Heart left ventricle (tissue), 16 donors: Measurements from ENCODE around the gene TECR. TPM values are rescaled to one million over a fixed set of nuclear protein-coding genes. Genes with fewer than 3 reads are reported as not detected.
A peak's percentile ranks its signal among the peaks of the same experiment; 100 is the strongest.
"Not testable (repeated sequence)": the region's sequence is repeated elsewhere in the genome, so short reads cannot be mapped to it uniquely, and the experiment has no call there.

Experiments used
- ATAC-seq, 4 donors: fragments of 200-7000 bp; cut with Tn5 transposase; one replicate each; pipeline ENCODE4 v1.9.1; 2020 to 2022; ENCODE audit warnings: moderate library complexity in 4 of 4, mild to moderate bottlenecking in 3 of 4, moderate number of reproducible peaks in 1 of 4
- DNase-seq, 5 donors: peaks; one replicate each; pipeline ENCODE4 v3.0.0-alpha.2; 2020
- H3K27ac ChIP-seq, 12 donors: fragments of 200-600 bp; sonication (generic) in 4 of 12; one replicate each; pipeline versions ENCODE4 v1.5.0 to v1.8.0; 2016 to 2022; ENCODE audit warnings: mild to moderate bottlenecking in 2 of 12
- H3K27me3 ChIP-seq, 9 donors: fragments of 200-600 bp; sonication (generic) in 2 of 9; one replicate each; pipeline versions ENCODE4 v1.5.1 to v1.8.0; 2016 to 2022; ENCODE audit warnings: mild to moderate bottlenecking in 3 of 9
- H3K36me3 ChIP-seq, 9 donors: fragments of 200-600 bp; sonication (generic) in 2 of 9; one replicate each; pipeline versions ENCODE4 v1.5.0 to v1.8.0; 2018 to 2022; ENCODE audit warnings: mild to moderate bottlenecking in 2 of 9
- H3K4me1 ChIP-seq, 12 donors: fragments of 200-600 bp; sonication (generic) in 4 of 12; one replicate each; pipeline versions ENCODE4 v1.5.0 to v1.8.0; 2016 to 2022; ENCODE audit warnings: mild to moderate bottlenecking in 3 of 12
- H3K4me3 ChIP-seq, 12 donors: fragments of 200-600 bp; sonication (generic) in 4 of 12; one replicate each; pipeline versions ENCODE4 v1.5.0 to v1.8.0; 2017 to 2022; ENCODE audit warnings: mild to moderate bottlenecking in 9 of 12, moderate library complexity in 4 of 12
- H3K9me3 ChIP-seq, 12 donors: fragments of 200-600 bp; sonication (generic) in 4 of 12; one replicate each; pipeline versions ENCODE4 v1.5.0 to v1.8.0; 2016 to 2022; ENCODE audit warnings: mild to moderate bottlenecking in 1 of 12
- POLR2A ChIP-seq, 2 donors: fragments of 450-650 bp; IDR thresholded peaks; one replicate each; pipeline ENCODE4 v1.6.1; 2017; ENCODE audit warnings: antibody characterized with exemption in 2 of 2, mild to moderate bottlenecking in 2 of 2, moderate library complexity in 2 of 2
- WGBS, 4 donors: extraction: QIAGEN DNeasy Blood & Tissue Kit in 2 of 4; methylation state at CpG; one replicate each; pipeline versions ENCODE4 v1.1.5 to v1.1.7; 2013 to 2018; 5-methylcytosine and 5-hydroxymethylcytosine counted together
- intact Hi-C, 10 donors: fragments of 100-400 bp; cut with DNase I; formaldehyde crosslinking; loops; one replicate each; pipeline versions ENCODE4 v1.11.1 to v1.14.2; 2022
- polyA plus RNA-seq, 2 donors: library from polyadenylated mRNA; stranded (reverse); fragments of 200-250 nt; gene quantifications; one replicate each; pipeline ENCODE4 v1.2.3, GENCODE V29; 2013
- total RNA-seq, 9 donors: library from RNA; depleted of rRNA in 2 of 9; stranded (reverse); fragments of >200 nt in 2 of 9; fragmentation: NEBNext Ultra II Directional in 3 of 9; extraction: Animal tissue kit (Norgen Biotek cat#: 25700) in 3 of 9; gene quantifications; one replicate each; pipeline versions ENCODE4 v1.1.0 to v1.2.4, GENCODE V29; 2016 to 2023
- TF ChIP-seq, protein P1 (sequence below), 12 donors: fragments of 200-600 bp; sonication (generic) in 4 of 12; IDR thresholded peaks; one replicate each; pipeline versions ENCODE4 v1.5.0 to v1.8.0; 2018 to 2022; ENCODE audit warnings: antibody characterized with exemption in 12 of 12, mild to moderate bottlenecking in 5 of 12
- donor health status: ischemic (EF 13 %, LVEDD 7.1; RV severe dilation, severe dysfunction).
- donor health status: healthy with polysubstance abuse.
- donor health status: DM: no; HTN: yes; CAD: no.
- donor health status: DM: no; HTN: no; CAD: no.
- donor health status: ischemic (EF 25% LVEDD 6.9; RV normal size, moderate dysfunction).
- donor health status: ischemic (EF 25% LVEDD 5.7; RV mildly dilated, moderate dysfunction).
- donor health status: healthy.
- donor health status: DM: yes; HTN: yes; CAD: no.
- donor health status: ischemic (EF 35%, LVEDD 5.7; RV mildly dilated, moderate dysfunction).
- donor health status: nonischemic (EF 11% LVEDD 7.7; RV severe dilation, severe dysfunction).
- donor health status: DM: yes; HTN: yes; CAD: no.
- donor health status: PGD.
- donor health status: ischemic (EF 29% LVEDD 5.4; RV normal size, mild dysfunction).
- donor health status: nonischemic (EF 23%, LVEDD 6.1; RV moderate dilation, normal function).

The TECR gene
- total and polyA plus RNA-seq, 11 donors: 48.1 to 102 (median 71.7) TPM

DNA sequence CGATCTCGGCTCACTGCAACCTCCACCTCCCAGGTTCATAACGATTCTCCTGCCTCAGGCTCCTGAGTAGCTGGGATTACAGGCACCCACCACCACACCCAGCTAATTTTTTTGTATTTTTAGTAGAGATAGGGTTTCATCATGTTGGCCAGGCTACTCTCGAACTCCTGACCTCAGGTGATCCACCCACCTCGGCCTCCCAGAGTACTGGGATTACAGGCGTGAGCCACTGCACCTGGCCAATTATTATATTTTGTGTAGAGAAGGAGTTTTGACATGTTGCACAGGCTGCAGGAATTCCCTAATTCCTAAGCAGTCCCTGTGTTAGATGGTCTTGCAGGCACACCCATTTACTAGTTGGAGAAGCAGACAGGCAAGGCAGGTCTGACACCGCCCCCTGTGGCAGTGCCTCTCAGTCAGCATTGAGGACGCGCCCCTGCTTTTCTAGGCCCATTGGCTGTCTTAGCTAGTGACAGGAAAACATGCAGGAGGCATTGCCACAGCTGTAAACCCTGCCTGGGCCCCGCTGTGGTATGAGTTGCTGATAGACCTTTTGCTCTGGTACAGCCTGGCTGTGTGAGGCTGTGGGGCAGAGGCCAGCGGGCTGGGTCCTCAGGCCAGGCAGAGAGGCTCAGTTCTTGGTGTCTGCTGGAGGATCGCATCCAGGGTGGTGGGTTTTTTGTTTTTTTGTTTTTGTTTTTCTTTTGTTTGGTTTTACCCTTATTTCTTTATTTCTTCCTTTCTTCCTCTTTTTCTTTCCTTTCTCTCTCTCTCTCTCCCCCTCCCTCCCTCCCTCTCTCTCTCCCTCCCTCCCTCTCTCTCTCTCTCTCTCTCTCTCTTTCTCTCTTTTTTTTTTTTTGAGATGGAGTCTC, 22.0 kb downstream of the TECR start:
- TF ChIP-seq, protein P1, sequence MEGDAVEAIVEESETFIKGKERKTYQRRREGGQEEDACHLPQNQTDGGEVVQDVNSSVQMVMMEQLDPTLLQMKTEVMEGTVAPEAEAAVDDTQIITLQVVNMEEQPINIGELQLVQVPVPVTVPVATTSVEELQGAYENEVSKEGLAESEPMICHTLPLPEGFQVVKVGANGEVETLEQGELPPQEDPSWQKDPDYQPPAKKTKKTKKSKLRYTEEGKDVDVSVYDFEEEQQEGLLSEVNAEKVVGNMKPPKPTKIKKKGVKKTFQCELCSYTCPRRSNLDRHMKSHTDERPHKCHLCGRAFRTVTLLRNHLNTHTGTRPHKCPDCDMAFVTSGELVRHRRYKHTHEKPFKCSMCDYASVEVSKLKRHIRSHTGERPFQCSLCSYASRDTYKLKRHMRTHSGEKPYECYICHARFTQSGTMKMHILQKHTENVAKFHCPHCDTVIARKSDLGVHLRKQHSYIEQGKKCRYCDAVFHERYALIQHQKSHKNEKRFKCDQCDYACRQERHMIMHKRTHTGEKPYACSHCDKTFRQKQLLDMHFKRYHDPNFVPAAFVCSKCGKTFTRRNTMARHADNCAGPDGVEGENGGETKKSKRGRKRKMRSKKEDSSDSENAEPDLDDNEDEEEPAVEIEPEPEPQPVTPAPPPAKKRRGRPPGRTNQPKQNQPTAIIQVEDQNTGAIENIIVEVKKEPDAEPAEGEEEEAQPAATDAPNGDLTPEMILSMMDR (IDR thresholded peaks at IDR 0.05): peak in 11 of 12 donors; percentile 19 to 41 (median 24)
- ATAC-seq: peak; percentile 72 to 84 (median 80)
- H3K9me3 ChIP-seq, H3K4me3 ChIP-seq, H3K27me3 ChIP-seq, intact Hi-C loops: not testable (repeated sequence)
- peak overlapping the region in 8 of 12 donors; percentile 1 to 64 (median 18) for H3K27ac ChIP-seq
- DNase-seq: peak in 4 of 5 donors; percentile 58 to 76 (median 67)
- 61 to 76% (median 69%) methylated on average over 12 of the region's 12 CpGs for WGBS, 4 donors
- peaks cover 0 to 33% (median 10%) of the 10 kb centered on the region in 9 donors for H3K36me3 ChIP-seq
- H3K4me1 ChIP-seq: peaks cover 0 to 51% (median 17%) of the 10 kb centered on the region in 12 donors

DNA sequence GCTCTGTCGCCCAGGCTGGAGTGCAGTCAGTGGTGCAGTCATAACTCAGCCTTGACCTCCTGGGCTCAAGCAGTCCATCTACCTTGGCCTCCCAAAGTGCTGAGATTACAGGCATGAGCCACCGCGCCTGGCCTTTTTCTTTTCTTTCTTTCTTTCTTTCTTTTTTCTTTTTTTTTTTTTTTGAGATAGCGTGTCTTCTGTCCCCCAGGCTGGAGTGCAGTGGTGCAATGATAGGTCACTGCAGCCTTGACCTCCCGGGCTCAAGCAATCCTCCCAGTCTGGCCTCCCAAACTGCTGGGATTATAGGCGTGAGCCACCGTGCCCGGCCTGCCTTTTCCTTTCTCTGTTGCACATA, 22.6 kb downstream of the TECR start:
- DNase-seq, H3K4me3 ChIP-seq, intact Hi-C loops, ATAC-seq, H3K9me3 ChIP-seq, H3K27me3 ChIP-seq: not testable (repeated sequence)
- Histone ChIP-seq H3K4me1 (peaks cover 0 to 57% (median 22%) of the 10 kb centered on the region in 12 donors), H3K27ac (peak overlapping the region in 2 of 12 donors; percentile 13 to 54), H3K36me3 (peaks cover 0 to 28% (median 9%) of the 10 kb centered on the region in 9 donors)
- WGBS, 4 donors: 82 to 90% (median 86%) methylated on average over 8 of the region's 8 CpGs

DNA sequence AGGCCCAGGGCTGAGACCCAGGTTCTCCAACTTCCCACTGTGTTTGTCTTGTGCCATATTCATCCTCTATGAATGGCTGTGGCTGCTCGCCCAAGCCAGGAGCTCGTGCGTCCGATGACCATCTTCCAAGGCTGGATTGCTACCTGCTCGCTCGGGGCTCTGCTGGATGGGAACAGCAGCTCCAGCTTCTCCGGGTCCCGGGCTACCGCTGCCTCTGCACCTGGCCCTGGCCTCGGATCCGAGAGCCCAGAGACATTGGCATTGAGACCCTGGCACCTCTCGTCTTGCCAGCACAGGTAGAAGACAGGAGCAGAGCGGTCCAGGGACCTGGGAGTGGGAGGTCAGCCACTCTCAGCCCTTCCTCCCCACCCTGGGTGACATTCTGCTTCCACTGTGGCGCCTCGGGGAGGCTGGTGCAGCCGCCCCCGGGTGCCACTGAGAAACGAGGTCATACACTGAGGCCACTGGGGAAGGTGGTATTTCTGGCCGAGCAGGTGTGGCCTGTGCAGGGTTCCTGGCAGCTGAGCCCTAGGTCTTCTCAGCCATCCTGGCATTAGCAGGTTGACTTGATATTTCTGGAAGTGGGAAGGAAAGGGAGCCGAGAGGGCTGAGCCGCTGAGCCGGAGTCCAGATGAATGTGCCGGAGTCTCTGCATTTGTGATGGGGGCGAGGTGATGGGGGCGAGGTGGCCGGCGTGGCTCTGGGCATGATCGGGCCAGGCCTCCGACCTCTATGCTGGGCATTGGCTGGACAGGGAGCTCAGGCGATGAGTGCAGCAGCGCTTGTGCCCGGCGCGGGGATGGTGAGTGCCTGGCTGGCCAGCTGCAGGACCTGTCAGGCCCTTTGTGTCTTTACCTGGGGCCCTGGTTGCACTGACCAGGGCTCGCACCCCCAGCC, 23.9 kb downstream of the TECR start:
- DNase-seq (no peak), ATAC-seq (no peak)
- H3K4me1 ChIP-seq: peaks cover 0 to 64% (median 25%) of the 10 kb centered on the region in 12 donors
- TF ChIP-seq, protein P1 (IDR thresholded peaks at IDR 0.05): no peak
- TF ChIP-seq POLR2A (IDR thresholded peaks at IDR 0.05): no peak
- WGBS, 4 donors: 88 to 92% (median 92%) methylated on average over 25 to 35 of the region's 35 CpGs
- peaks cover 0 to 24% (median 7%) of the 10 kb centered on the region in 9 donors for H3K36me3 ChIP-seq
- no peaks in the 10 kb centered on the region for H3K9me3 ChIP-seq
- H3K27me3 ChIP-seq: no peaks in the 10 kb centered on the region
- no peak overlapping the region for H3K4me3 ChIP-seq
- intact Hi-C loops: no loop called here
- no peak overlapping the region for H3K27ac ChIP-seq

DNA sequence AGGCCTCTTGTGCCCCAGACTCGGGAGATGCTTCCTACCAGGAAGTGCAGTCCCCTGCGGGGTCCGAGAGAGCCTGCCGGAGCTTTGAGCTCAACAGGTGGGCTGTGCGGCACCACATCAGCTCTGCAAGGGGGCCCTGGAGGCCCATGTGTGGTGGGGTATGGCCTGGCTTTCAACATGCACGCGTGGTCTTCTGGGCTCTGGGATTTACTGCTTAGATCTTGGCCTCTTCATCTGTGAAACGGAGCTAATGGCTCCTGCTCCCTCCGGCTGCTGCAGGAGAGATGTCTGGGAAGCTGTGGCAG, 24.5 kb downstream of the TECR start:
- H3K27me3 ChIP-seq: no peaks in the 10 kb centered on the region
- no peak overlapping the region for H3K4me3 ChIP-seq
- H3K4me1 ChIP-seq: peaks cover 0 to 70% (median 27%) of the 10 kb centered on the region in 12 donors
- DNase-seq (no peak), ATAC-seq (no peak)
- no peak for TF ChIP-seq POLR2A (IDR thresholded peaks at IDR 0.05)
- H3K27ac ChIP-seq: no peak overlapping the region
- WGBS, 4 donors: 70 to 78% (median 74%) methylated on average over 5 to 9 of the region's 9 CpGs
- no peaks in the 10 kb centered on the region for H3K9me3 ChIP-seq
- intact Hi-C loops: no loop called here
- peaks cover 0 to 21% (median 3%) of the 10 kb centered on the region in 9 donors for H3K36me3 ChIP-seq

DNA sequence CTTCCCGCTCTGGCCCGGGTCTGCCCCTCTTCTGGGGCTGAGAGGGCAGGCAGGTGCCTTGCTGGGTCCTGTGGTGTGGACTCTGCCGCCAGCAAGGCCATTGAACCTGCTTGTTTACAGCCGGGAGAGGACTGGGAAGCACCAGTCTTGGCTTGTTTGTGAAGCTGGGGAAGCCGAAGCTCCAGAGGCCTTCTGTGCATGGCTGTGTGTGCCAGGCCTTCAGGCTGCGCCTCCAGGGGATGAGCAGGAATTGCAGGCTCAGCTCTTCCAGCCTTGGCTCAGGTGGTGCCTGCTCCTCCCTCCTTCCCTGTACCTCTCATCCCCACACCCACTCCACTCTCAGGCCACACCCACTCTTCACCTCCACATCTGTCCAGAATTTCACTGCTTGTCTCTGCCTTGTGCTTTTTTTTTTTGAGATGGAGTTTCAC, 25.0 kb downstream of the TECR start:
- no peaks in the 10 kb centered on the region for H3K27me3 ChIP-seq
- H3K4me3 ChIP-seq: no peak overlapping the region
- H3K27ac ChIP-seq: peak overlapping the region in 1 of 12 donors; percentile 34
- 64 to 80% (median 67%) methylated on average over 5 to 6 of the region's 6 CpGs for WGBS, 4 donors
- intact Hi-C loops: no loop called here
- no peak for ATAC-seq
- peaks cover 0 to 76% (median 27%) of the 10 kb centered on the region in 12 donors for H3K4me1 ChIP-seq
- no peaks in the 10 kb centered on the region for H3K9me3 ChIP-seq
- peaks cover 0 to 15% (median 0%) of the 10 kb centered on the region in 9 donors for H3K36me3 ChIP-seq
- DNase-seq: no peak
- TF ChIP-seq, protein P1 (IDR thresholded peaks at IDR 0.05): no peak
- no peak for TF ChIP-seq POLR2A (IDR thresholded peaks at IDR 0.05)
